ENCODE results near the gene ACSS3. TPM values are rescaled to one million over a fixed set of nuclear protein-coding genes. Genes with fewer than 3 reads are reported as not detected.
"Not testable (repeated sequence)": the region's sequence is repeated elsewhere in the genome, so short reads cannot be mapped to it uniquely, and the experiment has no call there.

The ACSS3 gene
- total RNA-seq, 2 donors from 2014 or later, result not detected

GRCh38 chr12:81162391-81163136 lies 84.7 kb downstream of the ACSS3 start:
- H3K27me3 Mint-ChIP-seq, result no peaks in the 10 kb centered on the region
- H3K4me1 Mint-ChIP-seq, result no peaks in the 10 kb centered on the region
- no peak for ATAC-seq
- no peak overlapping the region for H3K4me3 Mint-ChIP-seq
- no peaks in the 10 kb centered on the region for H3K9me3 ChIP-seq (ENCODE audit: control insufficient read depth, low read length, poor library complexity, severe bottlenecking)
- H3K27ac Mint-ChIP-seq, result no peak overlapping the region
- no peak for DNase-seq
- no peaks in the 10 kb centered on the region for H3K36me3 Mint-ChIP-seq (ENCODE audit: low read depth)

- no peaks in the 10 kb centered on the region for H3K9me3 ChIP-seq (ENCODE audit: control insufficient read depth, low read length, poor library complexity, severe bottlenecking)
- H3K27ac Mint-ChIP-seq, result no peak overlapping the region
- no peak overlapping the region for H3K4me3 Mint-ChIP-seq
- DNase-seq (no peak), ATAC-seq (no peak)
- H3K4me1 Mint-ChIP-seq, result no peaks in the 10 kb centered on the region
- H3K36me3 Mint-ChIP-seq (ENCODE audit: low read depth), result no peaks in the 10 kb centered on the region
- H3K27me3 Mint-ChIP-seq, result no peaks in the 10 kb centered on the region
These were observed 86.9 kb downstream of the ACSS3 start for GRCh38 chr12:81164827-81165226.

- Mint-ChIP-seq H3K4me1 (no peaks in the 10 kb centered on the region), H3K36me3 (ENCODE audit: low read depth) (no peaks in the 10 kb centered on the region), H3K4me3 (no peak overlapping the region), H3K27ac (no peak overlapping the region), H3K27me3 (no peaks in the 10 kb centered on the region)
- H3K9me3 ChIP-seq (ENCODE audit: control insufficient read depth, low read length, poor library complexity, severe bottlenecking), result no peaks in the 10 kb centered on the region
- DNase-seq, result no peak
- ATAC-seq, result no peak
These were observed 88.9 kb downstream of the ACSS3 start for GRCh38 chr12:81166790-81167189.

- no peak for ATAC-seq
- H3K36me3 Mint-ChIP-seq (ENCODE audit: low read depth), result no peaks in the 10 kb centered on the region
- H3K27ac Mint-ChIP-seq, result no peak overlapping the region
- H3K27me3 Mint-ChIP-seq, result no peaks in the 10 kb centered on the region
- no peaks in the 10 kb centered on the region for H3K9me3 ChIP-seq (ENCODE audit: control insufficient read depth, low read length, poor library complexity, severe bottlenecking)
- DNase-seq, result no peak
- no peak overlapping the region for H3K4me3 Mint-ChIP-seq
- H3K4me1 Mint-ChIP-seq, result no peaks in the 10 kb centered on the region
These were observed 89.8 kb downstream of the ACSS3 start for GRCh38 chr12:81167694-81168093.

- no peak for DNase-seq
- ATAC-seq, result no peak
- Mint-ChIP-seq H3K27ac (no peak overlapping the region), H3K4me1 (no peaks in the 10 kb centered on the region), H3K27me3 (no peaks in the 10 kb centered on the region), H3K36me3 (ENCODE audit: low read depth) (no peaks in the 10 kb centered on the region), H3K4me3 (no peak overlapping the region)
- no peaks in the 10 kb centered on the region for H3K9me3 ChIP-seq (ENCODE audit: control insufficient read depth, low read length, poor library complexity, severe bottlenecking)
These were observed 90.6 kb downstream of the ACSS3 start for GRCh38 chr12:81168445-81168844.

GRCh38 chr12:81170072-81170471 lies 92.2 kb downstream of the ACSS3 start:
- DNase-seq (no peak), ATAC-seq (no peak)
- Mint-ChIP-seq H3K27me3 (no peaks in the 10 kb centered on the region), H3K27ac (no peak overlapping the region), H3K36me3 (ENCODE audit: low read depth) (no peaks in the 10 kb centered on the region), H3K4me1 (no peaks in the 10 kb centered on the region), H3K4me3 (no peak overlapping the region)
- no peaks in the 10 kb centered on the region for H3K9me3 ChIP-seq (ENCODE audit: control insufficient read depth, low read length, poor library complexity, severe bottlenecking)

GRCh38 chr12:81172851-81173250 lies 95.0 kb downstream of the ACSS3 start:
- no peak overlapping the region for H3K27ac Mint-ChIP-seq
- H3K4me3 Mint-ChIP-seq, result no peak overlapping the region
- DNase-seq, result no peak
- no peaks in the 10 kb centered on the region for H3K4me1 Mint-ChIP-seq
- H3K36me3 Mint-ChIP-seq (ENCODE audit: low read depth), result no peaks in the 10 kb centered on the region
- no peak for ATAC-seq
- H3K9me3 ChIP-seq (ENCODE audit: control insufficient read depth, low read length, poor library complexity, severe bottlenecking), result no peaks in the 10 kb centered on the region
- H3K27me3 Mint-ChIP-seq, result no peaks in the 10 kb centered on the region

GRCh38 chr12:81174664-81175063 lies 96.8 kb downstream of the ACSS3 start:
- no peak for ATAC-seq
- H3K4me1 Mint-ChIP-seq, result no peaks in the 10 kb centered on the region
- H3K27me3 Mint-ChIP-seq, result no peaks in the 10 kb centered on the region
- no peak overlapping the region for H3K27ac Mint-ChIP-seq
- no peak overlapping the region for H3K4me3 Mint-ChIP-seq
- H3K36me3 Mint-ChIP-seq (ENCODE audit: low read depth), result no peaks in the 10 kb centered on the region
- DNase-seq, result no peak
- H3K9me3 ChIP-seq (ENCODE audit: control insufficient read depth, low read length, poor library complexity, severe bottlenecking), result no peaks in the 10 kb centered on the region

- no peak for ATAC-seq
- Mint-ChIP-seq H3K4me1 (no peaks in the 10 kb centered on the region), H3K36me3 (ENCODE audit: low read depth) (no peaks in the 10 kb centered on the region), H3K27ac (no peak overlapping the region), H3K4me3 (no peak overlapping the region), H3K27me3 (no peaks in the 10 kb centered on the region)
- DNase-seq, result no peak
- no peaks in the 10 kb centered on the region for H3K9me3 ChIP-seq (ENCODE audit: control insufficient read depth, low read length, poor library complexity, severe bottlenecking)
These were observed 98.9 kb downstream of the ACSS3 start for GRCh38 chr12:81176796-81177195.

GRCh38 chr12:81181691-81182090 lies 103.8 kb downstream of the ACSS3 start:
- H3K36me3 Mint-ChIP-seq (ENCODE audit: low read depth), result no peaks in the 10 kb centered on the region
- ATAC-seq (no peak), DNase-seq (no peak)
- no peaks in the 10 kb centered on the region for H3K4me1 Mint-ChIP-seq
- no peak overlapping the region for H3K27ac Mint-ChIP-seq
- H3K9me3 ChIP-seq (ENCODE audit: control insufficient read depth, low read length, poor library complexity, severe bottlenecking), result no peaks in the 10 kb centered on the region
- no peak overlapping the region for H3K4me3 Mint-ChIP-seq
- H3K27me3 Mint-ChIP-seq, result no peaks in the 10 kb centered on the region

- no peaks in the 10 kb centered on the region for H3K9me3 ChIP-seq (ENCODE audit: control insufficient read depth, low read length, poor library complexity, severe bottlenecking)
- Mint-ChIP-seq H3K27ac (no peak overlapping the region), H3K4me3 (no peak overlapping the region), H3K36me3 (ENCODE audit: low read depth) (no peaks in the 10 kb centered on the region), H3K4me1 (no peaks in the 10 kb centered on the region), H3K27me3 (no peaks in the 10 kb centered on the region)
- DNase-seq (no peak), ATAC-seq (no peak)
These were observed 109.8 kb downstream of the ACSS3 start for GRCh38 chr12:81187686-81188085.

- Mint-ChIP-seq H3K36me3 (ENCODE audit: low read depth) (no peaks in the 10 kb centered on the region), H3K27ac (no peak overlapping the region), H3K27me3 (no peaks in the 10 kb centered on the region), H3K4me3 (no peak overlapping the region), H3K4me1 (no peaks in the 10 kb centered on the region)
- ATAC-seq (no peak), DNase-seq (no peak)
- H3K9me3 ChIP-seq (ENCODE audit: control insufficient read depth, low read length, poor library complexity, severe bottlenecking), result no peaks in the 10 kb centered on the region
These were observed 118.7 kb downstream of the ACSS3 start for GRCh38 chr12:81196595-81196994.

GRCh38 chr12:81200561-81200960 lies 122.7 kb downstream of the ACSS3 start:
- not testable (repeated sequence) for H3K9me3 ChIP-seq (ENCODE audit: control insufficient read depth, low read length, poor library complexity, severe bottlenecking); H3K27ac Mint-ChIP-seq; H3K36me3 Mint-ChIP-seq (ENCODE audit: low read depth); ATAC-seq; H3K4me1 Mint-ChIP-seq; DNase-seq; H3K27me3 Mint-ChIP-seq; H3K4me3 Mint-ChIP-seq

GRCh38 chr12:81203671-81204204 lies 125.9 kb downstream of the ACSS3 start:
- Mint-ChIP-seq H3K4me3 (no peak overlapping the region), H3K27me3 (no peaks in the 10 kb centered on the region)
- ATAC-seq, result no peak

More at GRCh38 chr12:81203671-81204204, 125.9 kb downstream of the ACSS3 start:
- Mint-ChIP-seq H3K36me3 (ENCODE audit: low read depth) (no peaks in the 10 kb centered on the region), H3K4me1 (no peaks in the 10 kb centered on the region), H3K27ac (no peak overlapping the region)
- no peak for DNase-seq
- no peaks in the 10 kb centered on the region for H3K9me3 ChIP-seq (ENCODE audit: control insufficient read depth, low read length, poor library complexity, severe bottlenecking)

Measured in T-helper 17 cell (primary cell).